GM21526 (cell line): ENCODE data around the gene ASAP3.
"Not testable (repeated sequence)": the region's sequence is repeated elsewhere in the genome, so short reads cannot be mapped to it uniquely, and the experiment has no call there.

Source experiments
- ATAC-seq: cut with Tn5 transposase; IDR thresholded peaks from one replicate; pipeline ENCODE4 v1.9.1; 2021; ENCODE audit warnings: moderate library complexity; ENCODE audit not compliant: unreplicated experiment, low FRiP score

The ASAP3 gene

DNA sequence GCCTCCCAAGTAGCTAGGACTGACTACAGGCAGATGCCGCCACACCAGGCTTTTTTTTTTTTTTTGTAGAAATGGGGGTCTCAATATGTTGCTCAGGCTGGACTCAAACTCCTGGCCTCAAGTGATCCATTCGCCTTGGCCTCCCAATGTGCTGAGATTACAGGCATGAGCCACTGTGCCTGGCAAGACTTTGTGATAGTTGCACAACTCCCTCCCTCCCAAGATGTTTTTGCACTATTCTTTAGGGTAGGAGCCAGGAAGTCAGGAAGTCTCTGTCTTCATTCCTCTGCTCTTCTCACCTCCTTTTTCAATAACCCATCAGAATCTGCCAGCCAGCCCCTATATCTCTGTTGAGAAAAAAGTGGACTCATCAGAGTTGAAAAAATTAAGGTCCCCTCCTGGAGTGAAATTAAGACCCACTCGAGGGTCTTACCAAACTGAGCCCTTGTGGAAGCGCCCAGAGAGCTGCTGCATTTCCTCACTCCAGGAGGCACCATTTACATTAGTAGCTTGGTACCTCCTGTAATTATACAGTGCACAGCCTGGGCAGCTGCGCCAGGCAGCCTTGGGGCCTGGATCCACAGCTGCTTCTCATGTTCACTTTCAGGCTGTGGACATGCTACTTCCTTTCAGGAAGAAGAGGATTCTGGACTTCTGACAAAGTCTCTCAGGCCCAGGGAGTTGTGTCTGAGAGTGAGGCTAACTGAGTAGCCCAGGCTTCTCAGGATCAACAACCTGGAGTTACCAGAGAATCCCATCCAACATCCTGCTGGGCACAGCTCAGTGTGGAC lies 83.5 kb downstream of the ASAP3 start:
- ATAC-seq = no peak

DNA sequence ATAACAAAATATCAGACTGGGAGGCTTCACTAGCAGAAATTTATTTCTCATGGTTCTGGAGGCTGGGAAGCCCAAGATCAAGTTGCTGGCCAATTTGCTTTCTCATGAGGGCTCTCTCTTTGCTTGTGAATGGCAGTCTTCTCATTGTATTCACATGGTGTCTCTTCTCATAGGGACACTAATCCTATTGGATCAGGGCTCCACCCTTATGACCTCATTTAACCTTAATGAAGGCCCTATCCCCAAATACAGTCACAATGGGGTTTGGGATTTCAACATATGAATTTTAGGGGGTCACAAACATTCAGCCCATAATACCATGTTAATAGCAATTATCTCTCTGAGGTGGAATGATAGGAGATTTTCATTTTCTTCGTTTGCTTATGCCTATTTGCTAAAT lies 84.8 kb downstream of the ASAP3 start:
- ATAC-seq = no peak

DNA sequence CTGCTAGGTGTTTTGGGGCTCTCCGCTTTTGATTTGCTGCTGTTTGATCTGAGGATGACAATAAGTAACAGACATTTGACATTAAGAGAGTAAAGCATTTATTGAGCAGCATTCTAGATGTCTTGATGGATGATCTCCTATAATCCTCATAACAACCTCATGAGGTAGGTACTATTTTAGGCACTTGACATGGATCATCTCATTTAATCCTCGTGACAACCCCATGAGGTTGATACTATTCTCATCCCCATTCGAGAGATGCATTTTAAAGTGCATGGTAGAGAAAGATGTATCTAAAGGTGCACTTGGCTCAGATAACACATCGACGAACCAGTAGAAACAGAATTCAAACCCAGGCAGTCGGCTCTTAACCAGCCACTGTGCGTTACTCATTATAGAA lies 86.1 kb downstream of the ASAP3 start:
- ATAC-seq = no peak

DNA sequence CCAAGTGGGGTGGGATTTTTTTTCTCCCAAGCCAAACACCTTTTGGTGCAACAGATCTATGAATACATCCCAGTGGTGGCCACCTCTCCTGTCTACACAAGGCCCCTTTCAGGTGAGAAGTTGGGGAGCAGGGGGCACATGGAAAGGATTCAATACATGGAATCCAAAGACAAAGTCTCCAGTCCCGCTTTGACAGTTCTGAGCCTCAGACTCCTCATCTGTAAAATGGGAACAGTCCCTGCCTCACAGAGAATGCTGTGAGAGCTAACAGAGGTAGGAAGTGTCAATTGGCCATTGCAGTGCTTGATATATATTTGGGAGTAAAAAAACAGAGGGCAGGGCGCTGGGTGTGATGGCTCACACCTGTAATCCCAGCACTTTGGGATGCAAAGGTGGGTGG lies 87.6 kb downstream of the ASAP3 start:
- ATAC-seq = no peak

DNA sequence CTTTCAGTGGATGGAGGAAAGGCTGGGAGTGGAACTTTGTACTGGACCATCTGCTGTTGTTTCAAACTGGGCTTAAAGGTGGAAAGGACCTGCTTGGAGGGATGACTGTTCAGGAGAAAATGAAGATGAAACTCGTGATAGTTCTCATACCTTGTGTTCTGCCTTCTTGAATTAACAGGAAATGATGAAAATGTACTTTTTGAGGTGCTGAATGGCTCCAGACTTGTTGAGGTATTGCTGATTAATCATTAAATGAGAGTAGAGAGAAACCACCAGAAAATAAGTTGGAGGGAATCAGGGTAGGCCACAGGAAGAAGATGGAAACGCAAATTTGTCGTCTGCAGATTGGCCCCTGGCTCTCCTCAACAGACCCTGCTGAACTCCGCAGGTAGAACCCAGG lies 88.1 kb downstream of the ASAP3 start:
- no peak for ATAC-seq

DNA sequence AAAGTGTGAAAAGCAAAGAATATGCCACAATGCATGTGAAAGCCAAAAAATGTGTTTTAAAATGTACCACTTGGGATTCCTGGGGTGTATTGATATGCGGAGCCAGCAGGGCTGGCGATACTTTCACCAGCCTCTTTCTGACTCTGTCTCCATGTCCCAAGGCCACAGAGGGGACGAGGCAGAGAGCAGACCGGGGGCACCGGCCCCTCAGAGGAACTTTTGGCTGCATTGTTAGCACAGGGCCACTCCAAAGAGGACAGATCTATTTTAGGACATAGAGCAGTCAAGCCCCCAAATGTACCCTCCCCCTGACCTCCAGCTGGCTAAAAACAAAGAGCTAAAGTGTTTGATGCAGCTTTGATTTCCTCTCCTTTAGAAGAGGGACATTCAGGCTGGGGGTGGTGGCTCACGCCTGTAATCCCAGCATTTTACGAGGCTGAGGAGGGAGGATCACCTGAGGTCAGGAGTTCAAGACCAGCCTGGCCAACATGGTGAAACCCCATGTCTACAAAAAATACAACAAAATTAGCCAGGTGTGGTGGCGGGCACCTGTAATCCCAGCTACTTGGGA lies 88.7 kb downstream of the ASAP3 start:
- no peak for ATAC-seq

DNA sequence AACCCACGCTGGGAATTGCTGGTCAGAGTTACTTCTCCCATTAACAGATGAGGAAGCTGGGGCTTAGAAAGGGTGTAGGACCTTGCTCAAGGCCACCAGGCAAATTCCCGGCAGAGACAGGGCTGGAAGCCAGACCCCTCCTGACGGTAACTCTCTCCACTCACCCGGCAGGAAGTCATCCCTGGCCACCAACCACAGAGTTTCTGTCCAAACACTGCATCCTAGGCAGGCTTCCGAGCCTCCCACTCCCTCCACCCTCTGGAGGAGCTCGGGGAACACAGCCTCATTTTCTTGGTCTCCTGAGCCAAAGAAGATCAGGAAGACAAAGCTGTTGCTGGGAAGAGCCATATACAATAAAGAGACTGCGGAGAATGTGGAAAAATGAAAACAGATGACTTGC lies 89.3 kb downstream of the ASAP3 start:
- no peak for ATAC-seq

DNA sequence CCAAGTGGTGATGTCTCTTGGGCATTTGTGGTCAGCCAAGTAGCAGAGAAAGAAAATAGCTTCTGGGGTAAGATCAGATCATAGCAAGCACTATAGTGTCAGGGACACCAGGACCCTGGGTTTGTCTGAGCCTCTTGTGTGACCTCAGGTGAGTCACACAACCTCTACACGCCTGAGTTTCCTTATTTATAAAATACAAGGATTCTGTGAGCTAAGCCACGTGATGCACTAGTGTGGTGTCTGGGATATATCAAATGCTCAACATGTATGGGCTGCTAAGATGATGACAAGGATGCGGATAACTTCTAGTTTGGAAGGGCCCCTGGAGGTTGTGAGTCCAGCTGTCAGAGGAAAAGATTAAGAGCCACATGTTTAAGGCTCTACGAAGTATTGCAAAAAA lies 89.8 kb downstream of the ASAP3 start:
- no peak for ATAC-seq

DNA sequence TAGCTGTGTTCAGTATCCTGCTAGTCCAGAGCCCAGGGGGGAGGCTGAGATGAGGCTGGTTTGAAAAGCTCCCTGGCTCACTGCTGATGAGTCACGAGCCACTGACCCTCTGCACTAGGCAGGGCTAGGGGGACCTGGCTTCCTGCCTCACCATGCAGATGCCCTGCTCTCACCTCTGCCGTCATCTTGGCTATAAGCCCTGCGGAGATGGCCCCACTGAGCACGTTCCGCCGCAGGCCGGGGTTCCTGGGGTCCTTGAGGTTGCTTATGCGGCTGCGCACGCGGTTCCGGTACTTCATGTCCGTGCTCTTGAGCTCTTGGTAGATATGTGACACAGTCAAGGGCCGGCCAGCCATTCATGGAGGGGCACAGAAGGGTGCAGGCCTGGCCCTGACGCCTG lies 90.3 kb downstream of the ASAP3 start:
- ATAC-seq = no peak

DNA sequence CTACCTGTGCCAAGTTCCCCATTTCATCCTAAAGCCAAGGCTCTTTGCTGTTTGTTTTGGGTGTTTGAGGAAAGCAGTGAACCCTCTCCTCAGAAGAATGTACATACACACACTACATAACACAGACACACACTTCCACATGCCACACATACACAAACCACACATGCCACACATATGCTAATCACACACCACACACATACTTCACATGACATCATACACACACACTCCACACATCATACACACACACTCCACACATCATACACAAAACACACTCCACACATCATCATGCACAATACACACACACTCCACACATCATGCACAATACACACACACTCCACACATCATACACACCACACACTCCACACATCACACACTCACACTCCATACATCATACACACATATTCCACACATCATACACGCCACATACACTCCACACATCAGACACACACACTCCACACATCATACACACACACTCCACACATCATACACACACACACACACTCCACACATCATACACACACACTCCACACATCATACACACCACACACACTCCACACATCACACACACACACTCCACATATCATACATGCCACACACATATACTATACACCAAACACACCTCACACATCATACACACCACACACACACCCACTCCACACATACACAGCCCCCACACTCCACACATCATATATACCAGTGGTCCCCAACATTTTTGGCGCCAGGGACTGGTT lies 91.7 kb downstream of the ASAP3 start:
- ATAC-seq = no peak

DNA sequence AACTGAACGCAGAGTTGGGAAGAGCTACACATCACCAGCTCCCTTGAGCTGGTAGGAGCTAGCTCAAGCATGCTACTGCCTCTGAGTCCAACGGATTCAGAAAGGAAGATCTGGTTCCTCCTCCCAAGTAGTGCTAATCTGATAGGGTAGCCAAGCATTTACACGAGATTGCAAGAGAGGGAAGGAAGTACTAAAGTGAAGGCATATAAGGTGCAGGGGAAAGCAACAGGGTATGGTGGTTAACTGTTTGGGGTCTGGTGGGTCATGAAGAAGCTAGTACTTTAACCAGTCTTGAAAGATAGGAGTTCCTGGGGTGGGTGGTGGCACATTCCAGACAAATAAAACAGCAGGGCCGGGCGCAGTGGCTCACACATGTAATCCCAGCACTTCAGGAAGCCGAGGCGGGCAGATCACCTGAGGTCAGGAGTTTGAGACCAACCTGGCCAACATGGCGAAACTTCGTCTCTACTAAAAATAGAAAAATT lies 94.1 kb downstream of the ASAP3 start:
- no peak for ATAC-seq

DNA sequence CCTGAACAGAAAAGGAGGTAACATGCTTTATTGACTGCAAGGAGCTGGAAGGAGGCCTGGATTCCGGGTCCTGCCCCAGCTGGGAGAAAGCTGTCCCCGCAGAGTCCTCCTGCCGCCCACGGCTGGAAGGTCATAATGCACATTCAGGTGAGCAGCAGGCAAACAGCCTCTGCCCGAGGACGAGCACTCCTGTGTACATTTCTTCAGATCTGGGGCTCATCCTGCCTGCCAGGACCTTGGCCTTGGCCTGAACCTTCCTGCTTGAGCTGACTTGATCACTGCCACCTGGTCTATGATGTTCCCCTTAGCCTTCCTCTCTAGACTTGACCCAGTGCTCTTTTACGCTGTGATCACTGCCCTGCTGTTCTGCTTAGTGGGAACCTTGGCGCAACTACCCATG lies 96.5 kb downstream of the ASAP3 start:
- ATAC-seq = no peak

DNA sequence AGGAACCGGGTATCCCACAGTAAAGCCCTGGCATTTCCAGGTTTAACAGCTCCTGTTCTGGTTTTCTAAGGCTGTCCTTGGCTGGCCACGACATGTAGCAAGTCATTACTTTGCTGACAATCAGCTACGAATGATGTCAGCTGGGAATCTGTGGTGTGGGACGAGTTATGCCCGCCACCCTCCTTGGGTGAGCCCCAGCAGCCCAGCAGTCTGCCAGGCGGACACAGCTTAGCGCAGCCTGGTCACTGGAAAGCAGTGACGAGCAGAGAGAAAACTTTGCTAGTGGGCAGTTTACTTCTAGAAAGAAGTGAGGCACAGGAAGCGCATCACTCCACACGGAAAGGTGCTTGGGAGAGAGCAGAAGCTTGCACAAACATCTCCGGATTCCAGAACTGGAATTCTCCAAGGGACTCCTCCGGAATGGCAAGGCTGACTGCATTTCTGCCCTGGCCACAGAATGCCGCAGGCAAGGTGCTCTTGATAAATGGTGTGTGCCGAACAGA lies 98.8 kb downstream of the ASAP3 start:
- ATAC-seq = no peak

DNA sequence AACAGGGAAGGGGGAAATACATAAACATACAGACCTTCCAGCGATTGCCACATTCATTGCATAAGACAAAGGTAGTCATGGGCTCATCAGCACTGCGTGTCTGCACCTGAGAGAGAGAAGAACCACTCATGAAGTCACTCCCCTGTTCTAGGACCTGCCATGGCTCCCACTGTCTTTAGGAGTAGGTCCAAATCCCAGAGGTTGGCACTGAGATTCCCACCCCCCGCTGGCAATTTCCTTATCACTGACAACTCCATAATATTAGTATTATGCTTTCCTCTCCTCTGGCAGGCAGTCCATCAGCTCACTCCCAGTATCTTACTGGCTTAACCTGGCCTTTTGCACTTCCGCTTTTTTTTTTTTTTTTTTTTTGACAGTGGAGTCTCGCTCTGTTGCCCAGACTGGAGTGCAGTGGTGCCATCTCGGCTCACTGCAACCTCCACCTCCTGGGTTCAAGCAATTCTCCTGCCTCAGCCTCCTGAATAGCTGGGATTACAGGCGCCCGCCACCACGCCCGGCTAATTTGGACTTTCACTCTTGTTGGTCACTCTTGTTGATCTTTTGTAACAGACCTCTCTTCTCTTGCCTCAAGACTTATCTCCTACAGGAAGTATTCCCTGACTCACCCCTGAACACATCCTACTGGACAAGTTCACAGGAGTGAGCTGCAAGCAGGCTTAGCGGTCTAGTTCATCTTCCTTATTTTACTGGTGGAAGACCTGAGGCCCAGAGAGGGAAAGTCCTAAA lies 99.5 kb downstream of the ASAP3 start:
- ATAC-seq = no peak

DNA sequence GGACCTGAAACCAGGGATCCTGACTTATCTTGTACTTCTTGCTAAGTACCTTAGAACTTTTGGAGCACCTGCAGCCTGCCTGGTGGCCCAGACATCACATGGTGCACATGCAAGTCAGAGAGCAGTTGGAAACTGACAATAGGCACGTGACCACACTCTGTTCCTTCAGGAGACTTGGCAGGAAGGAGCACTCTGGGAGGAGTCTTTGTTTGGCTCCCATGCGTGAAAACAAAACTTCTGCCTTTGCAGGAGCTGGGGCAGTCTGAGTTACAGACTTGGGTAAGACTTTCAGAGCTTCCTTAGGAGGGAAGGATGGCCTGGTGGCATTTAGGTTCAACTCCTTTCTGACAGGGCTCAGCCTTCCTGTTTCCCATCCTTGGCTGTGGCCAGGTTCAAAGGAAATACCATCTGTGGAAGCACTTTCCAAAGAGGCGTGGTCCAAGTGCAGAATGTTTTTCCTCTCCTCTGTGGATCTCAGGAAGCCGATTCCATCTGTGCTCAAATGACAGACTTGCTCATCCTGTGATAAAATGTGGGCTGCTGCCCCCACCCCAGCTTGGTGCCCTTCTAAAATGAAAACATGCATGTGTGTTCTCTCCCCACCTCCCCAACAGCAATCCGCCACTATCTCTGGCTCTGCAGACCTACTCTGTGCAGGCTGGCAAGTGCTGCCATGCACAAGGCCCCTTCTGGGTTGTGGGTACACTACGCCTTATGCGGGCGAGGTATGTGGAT lies 100.2 kb downstream of the ASAP3 start:
- ATAC-seq = no peak

DNA sequence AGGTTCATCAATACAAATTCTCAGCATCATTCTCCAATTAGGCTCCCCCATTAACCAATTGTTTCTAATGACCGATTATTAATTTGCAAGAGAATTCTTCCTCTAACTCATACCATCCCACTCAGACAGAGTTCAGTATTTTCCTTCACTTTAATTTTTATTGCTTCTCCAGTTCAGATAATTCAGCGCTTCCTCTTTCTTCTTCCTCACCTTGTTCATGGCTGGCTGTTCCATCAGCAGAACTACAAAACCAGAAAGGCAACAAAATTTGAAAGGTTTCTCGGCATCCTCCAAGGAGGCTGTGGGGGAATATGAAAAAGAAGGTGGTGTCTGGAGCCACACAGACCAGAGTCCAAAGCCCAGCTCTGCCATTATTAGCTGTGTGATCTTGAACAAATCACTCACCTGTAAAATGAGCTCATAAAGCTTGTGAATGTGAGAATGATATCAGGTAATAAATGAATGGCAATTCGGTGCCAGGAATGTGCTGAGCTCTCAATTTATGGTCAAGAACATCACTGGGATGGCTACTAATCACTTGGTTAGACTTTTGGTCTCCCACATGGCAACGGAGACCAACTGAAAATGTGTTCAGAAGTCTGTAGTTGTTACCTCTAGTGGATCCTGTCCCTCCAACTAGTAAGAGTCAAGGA lies 102.6 kb downstream of the ASAP3 start:
- no peak for ATAC-seq

DNA sequence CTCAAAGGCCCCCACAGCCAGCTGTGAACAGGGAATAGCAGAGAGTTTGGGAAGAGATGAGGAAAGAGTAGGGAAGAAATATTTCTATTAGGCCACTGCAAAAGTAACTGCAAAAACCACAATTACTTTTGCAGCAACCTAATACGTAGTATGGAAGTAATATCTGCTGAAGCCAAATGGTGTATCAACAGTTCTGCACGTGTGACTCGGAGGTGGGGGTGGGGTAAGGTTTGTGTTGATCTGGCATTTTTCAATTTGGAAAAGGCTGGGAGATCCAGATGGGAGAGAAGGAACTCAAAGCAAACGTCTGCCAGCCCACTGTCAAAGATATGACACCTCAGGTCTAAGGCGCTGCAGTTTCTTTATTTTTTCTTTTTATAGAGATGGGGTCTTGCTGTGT lies 103.3 kb downstream of the ASAP3 start:
- ATAC-seq = no peak

DNA sequence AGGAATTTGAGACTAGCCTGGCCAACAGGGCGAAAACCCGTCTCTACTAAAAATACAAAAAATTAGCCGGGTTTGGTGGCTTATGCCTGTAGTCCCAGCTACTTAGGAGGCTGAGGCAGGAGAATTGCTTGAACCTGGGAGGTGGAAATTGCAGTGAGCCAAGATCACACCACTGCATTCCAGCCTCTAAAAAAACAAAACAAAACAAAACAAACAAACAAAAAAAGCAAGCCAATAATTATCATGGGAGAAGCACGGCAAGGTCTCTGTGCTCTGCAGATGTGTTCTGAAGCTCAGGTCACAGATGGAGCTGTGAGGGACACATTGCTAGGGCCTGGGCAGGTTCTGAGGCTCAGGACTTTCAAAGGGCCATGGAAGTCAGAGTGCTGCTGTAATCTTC lies 103.7 kb downstream of the ASAP3 start:
- ATAC-seq = not testable (repeated sequence)
